Measurements from ENCODE around the gene SDK1.
"Not testable (repeated sequence)": the region's sequence is repeated elsewhere in the genome, so short reads cannot be mapped to it uniquely, and the experiment has no call there.

DNA sequence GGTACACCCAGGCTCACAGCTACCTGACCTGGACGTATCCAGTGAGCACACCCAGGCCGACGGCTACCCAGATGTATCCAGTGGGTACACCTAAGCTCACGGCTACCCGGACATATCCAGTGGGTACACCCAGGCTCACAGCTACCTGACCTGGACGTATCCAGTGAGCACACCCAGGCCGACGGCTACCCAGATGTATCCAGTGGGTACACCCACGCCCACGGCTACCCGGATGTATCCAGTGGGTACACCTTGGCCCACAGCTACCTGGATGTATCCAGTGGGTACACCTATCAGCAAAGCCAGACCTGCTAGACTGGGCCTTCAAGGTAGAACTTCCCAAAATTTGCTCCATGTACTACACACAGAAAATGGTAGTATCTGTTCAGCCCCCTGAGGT lies 662.7 kb downstream of the SDK1 start:
- TF ChIP-seq, protein P1, sequence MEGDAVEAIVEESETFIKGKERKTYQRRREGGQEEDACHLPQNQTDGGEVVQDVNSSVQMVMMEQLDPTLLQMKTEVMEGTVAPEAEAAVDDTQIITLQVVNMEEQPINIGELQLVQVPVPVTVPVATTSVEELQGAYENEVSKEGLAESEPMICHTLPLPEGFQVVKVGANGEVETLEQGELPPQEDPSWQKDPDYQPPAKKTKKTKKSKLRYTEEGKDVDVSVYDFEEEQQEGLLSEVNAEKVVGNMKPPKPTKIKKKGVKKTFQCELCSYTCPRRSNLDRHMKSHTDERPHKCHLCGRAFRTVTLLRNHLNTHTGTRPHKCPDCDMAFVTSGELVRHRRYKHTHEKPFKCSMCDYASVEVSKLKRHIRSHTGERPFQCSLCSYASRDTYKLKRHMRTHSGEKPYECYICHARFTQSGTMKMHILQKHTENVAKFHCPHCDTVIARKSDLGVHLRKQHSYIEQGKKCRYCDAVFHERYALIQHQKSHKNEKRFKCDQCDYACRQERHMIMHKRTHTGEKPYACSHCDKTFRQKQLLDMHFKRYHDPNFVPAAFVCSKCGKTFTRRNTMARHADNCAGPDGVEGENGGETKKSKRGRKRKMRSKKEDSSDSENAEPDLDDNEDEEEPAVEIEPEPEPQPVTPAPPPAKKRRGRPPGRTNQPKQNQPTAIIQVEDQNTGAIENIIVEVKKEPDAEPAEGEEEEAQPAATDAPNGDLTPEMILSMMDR (conservative IDR thresholded peaks at IDR 0.05) = not testable (repeated sequence)
- TF ChIP-seq ZFX (IDR thresholded peaks at IDR 0.05) = not testable (repeated sequence)
